ENCODE data around the gene C11orf91.
"Not testable (repeated sequence)": the region's sequence is repeated elsewhere in the genome, so short reads cannot be mapped to it uniquely, and the experiment has no call there.

The C11orf91 gene

GRCh38 chr11:33684003-33684706, 16.5 kb downstream of the C11orf91 start:
- H3K27me3 ChIP-seq (ENCODE audit: insufficient read depth, low read length, poor library complexity, severe bottlenecking), result no peaks in the 10 kb centered on the region
- no peaks in the 10 kb centered on the region for H4K20me1 ChIP-seq (ENCODE audit: insufficient read depth, low read length, poor library complexity, severe bottlenecking)
- no peaks in the 10 kb centered on the region for H3K4me1 ChIP-seq (ENCODE audit: insufficient read depth, low read length, poor library complexity, severe bottlenecking)
- H3K9me3 ChIP-seq (ENCODE audit: insufficient read depth, low read depth, low read length), result no peaks in the 10 kb centered on the region
- no peak for TF ChIP-seq EZH2phosphoT487 (IDR thresholded peaks at IDR 0.05; ENCODE audit: borderline replicate concordance)
- TF ChIP-seq CTCF (conservative IDR thresholded peaks at IDR 0.05; ENCODE audit: low read length), result no peak
- H3K4me3 ChIP-seq (ENCODE audit: low read length, poor library complexity, severe bottlenecking), result no peak overlapping the region
- H3F3A ChIP-seq (ENCODE audit: low read depth), result no peaks in the 10 kb centered on the region
- no peaks in the 10 kb centered on the region for H3K9me2 ChIP-seq (replicated peaks; ENCODE audit: low read depth, low read length)
- H3K36me3 ChIP-seq (ENCODE audit: insufficient read depth, low read length), result no peaks in the 10 kb centered on the region
- H3K4me2 ChIP-seq (ENCODE audit: low read depth, low read length, poor library complexity, severe bottlenecking), result no peak overlapping the region
- H3K9ac ChIP-seq (ENCODE audit: low read depth, low read length, poor library complexity, severe bottlenecking), result no peak overlapping the region
- no peak overlapping the region for H2AFZ ChIP-seq (ENCODE audit: low read length)
- no peaks in the 10 kb centered on the region for H3K79me2 ChIP-seq (ENCODE audit: insufficient read depth, low read length)

GRCh38 chr11:33682446-33682845, 18.2 kb downstream of the C11orf91 start:
- H3K9ac ChIP-seq (ENCODE audit: low read depth, low read length, poor library complexity, severe bottlenecking), result no peak overlapping the region
- H3K27me3 ChIP-seq (ENCODE audit: insufficient read depth, low read length, poor library complexity, severe bottlenecking), result no peaks in the 10 kb centered on the region
- H2AFZ ChIP-seq (ENCODE audit: low read length), result no peak overlapping the region; the same call in 1 of the 2 replicates
- H3K4me1 ChIP-seq (ENCODE audit: insufficient read depth, low read length, poor library complexity, severe bottlenecking), result no peaks in the 10 kb centered on the region
- H3K36me3 ChIP-seq (ENCODE audit: insufficient read depth, low read length), result no peaks in the 10 kb centered on the region
- no peaks in the 10 kb centered on the region for H4K20me1 ChIP-seq (ENCODE audit: insufficient read depth, low read length, poor library complexity, severe bottlenecking)
- H3K79me2 ChIP-seq (ENCODE audit: insufficient read depth, low read length), result no peaks in the 10 kb centered on the region
- no peaks in the 10 kb centered on the region for H3K9me3 ChIP-seq (ENCODE audit: insufficient read depth, low read depth, low read length)
- TF ChIP-seq EZH2phosphoT487 (IDR thresholded peaks at IDR 0.05; ENCODE audit: borderline replicate concordance) (no peak), CTCF (conservative IDR thresholded peaks at IDR 0.05; ENCODE audit: low read length) (no peak; the same call in 1 of the 2 replicates)
- no peaks in the 10 kb centered on the region for H3K9me2 ChIP-seq (replicated peaks; ENCODE audit: low read depth, low read length)
- H3K4me2 ChIP-seq (ENCODE audit: low read depth, low read length, poor library complexity, severe bottlenecking), result no peak overlapping the region
- no peak overlapping the region for H3K4me3 ChIP-seq (ENCODE audit: low read length, poor library complexity, severe bottlenecking)
- H3F3A ChIP-seq (ENCODE audit: low read depth), result no peaks in the 10 kb centered on the region

GRCh38 chr11:33682019-33682418, 18.6 kb downstream of the C11orf91 start:
- Histone ChIP-seq H2AFZ (ENCODE audit: low read length) (no peak overlapping the region; the same call in 1 of the 2 replicates), H3K4me3 (ENCODE audit: low read length, poor library complexity, severe bottlenecking) (no peak overlapping the region), H3K4me2 (ENCODE audit: low read depth, low read length, poor library complexity, severe bottlenecking) (no peak overlapping the region), H3K27me3 (ENCODE audit: insufficient read depth, low read length, poor library complexity, severe bottlenecking) (no peaks in the 10 kb centered on the region), H4K20me1 (ENCODE audit: insufficient read depth, low read length, poor library complexity, severe bottlenecking) (no peaks in the 10 kb centered on the region), H3K9me2 (replicated peaks; ENCODE audit: low read depth, low read length) (no peaks in the 10 kb centered on the region), H3K9me3 (ENCODE audit: insufficient read depth, low read depth, low read length) (no peaks in the 10 kb centered on the region), H3K9ac (ENCODE audit: low read depth, low read length, poor library complexity, severe bottlenecking) (no peak overlapping the region), H3F3A (ENCODE audit: low read depth) (no peaks in the 10 kb centered on the region), H3K36me3 (ENCODE audit: insufficient read depth, low read length) (no peaks in the 10 kb centered on the region), H3K4me1 (ENCODE audit: insufficient read depth, low read length, poor library complexity, severe bottlenecking) (no peaks in the 10 kb centered on the region), H3K79me2 (ENCODE audit: insufficient read depth, low read length) (no peaks in the 10 kb centered on the region)
- no peak for TF ChIP-seq CTCF (conservative IDR thresholded peaks at IDR 0.05; ENCODE audit: low read length)

- H3K4me1 ChIP-seq (ENCODE audit: insufficient read depth, low read length, poor library complexity, severe bottlenecking); H3K9me3 ChIP-seq (ENCODE audit: insufficient read depth, low read depth, low read length); H4K20me1 ChIP-seq (ENCODE audit: insufficient read depth, low read length, poor library complexity, severe bottlenecking); H3K36me3 ChIP-seq (ENCODE audit: insufficient read depth, low read length); H3K4me3 ChIP-seq (ENCODE audit: low read length, poor library complexity, severe bottlenecking); H3K79me2 ChIP-seq (ENCODE audit: insufficient read depth, low read length); H3K4me2 ChIP-seq (ENCODE audit: low read depth, low read length, poor library complexity, severe bottlenecking); H3K27me3 ChIP-seq (ENCODE audit: insufficient read depth, low read length, poor library complexity, severe bottlenecking); H3K9ac ChIP-seq (ENCODE audit: low read depth, low read length, poor library complexity, severe bottlenecking); H3K9me2 ChIP-seq (replicated peaks; ENCODE audit: low read depth, low read length); H2AFZ ChIP-seq (ENCODE audit: low read length); H3F3A ChIP-seq (ENCODE audit: low read depth): not testable (repeated sequence)
Observed at GRCh38 chr11:33678616-33679015, 22.0 kb downstream of the C11orf91 start.

Measured in Loucy (cell line).